Measurements from ENCODE around the gene IFI27. TPM values are rescaled to one million over a fixed set of nuclear protein-coding genes. Genes with fewer than 3 reads are reported as not detected.

The IFI27 gene
- total RNA-seq, 1 donor from 2014 or later, result 209 TPM

DNA sequence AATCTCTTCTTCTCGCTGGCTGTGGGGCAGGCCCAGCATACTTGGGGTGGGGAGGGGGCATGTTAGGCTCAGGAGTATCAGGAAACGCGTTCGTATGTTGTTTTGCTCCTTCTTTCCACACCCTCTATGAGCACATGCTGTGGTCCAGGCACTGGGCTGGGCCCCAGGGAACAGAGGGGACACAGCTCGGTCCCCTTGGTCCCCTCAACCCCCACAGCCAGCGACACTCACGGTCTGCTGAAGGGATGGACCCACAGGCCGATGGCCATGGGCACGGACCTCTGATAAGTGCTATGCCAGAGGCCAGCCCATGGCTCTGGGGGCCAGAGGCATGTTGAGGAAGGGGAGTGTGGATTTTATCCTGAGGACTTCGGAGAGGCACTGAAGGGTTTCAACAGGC lies 6.2 kb downstream of the IFI27 start:
- no peak overlapping the region for H3K27ac ChIP-seq
- no peak for TF ChIP-seq CTCF (IDR thresholded peaks at IDR 0.05)
- no peaks in the 10 kb centered on the region for H3K27me3 ChIP-seq
- no peaks in the 10 kb centered on the region for H3K4me1 ChIP-seq
- no peak for DNase-seq (ENCODE audit: low spot score in 2 of 2)
- no peaks in the 10 kb centered on the region for H3K36me3 ChIP-seq
- intact Hi-C loops (cut with DNase I), result no loop called here
- H3K9me3 ChIP-seq, result peaks cover 8 to 12% of the 10 kb centered on the region in 2 donors
- H3K4me3 ChIP-seq, result no peak overlapping the region

- no peak for DNase-seq (ENCODE audit: low spot score in 2 of 2)
- no peaks in the 10 kb centered on the region for H3K27me3 ChIP-seq
Observed at GRCh38 chr14:94117856-94118255, 7.3 kb downstream of the IFI27 start.

DNA sequence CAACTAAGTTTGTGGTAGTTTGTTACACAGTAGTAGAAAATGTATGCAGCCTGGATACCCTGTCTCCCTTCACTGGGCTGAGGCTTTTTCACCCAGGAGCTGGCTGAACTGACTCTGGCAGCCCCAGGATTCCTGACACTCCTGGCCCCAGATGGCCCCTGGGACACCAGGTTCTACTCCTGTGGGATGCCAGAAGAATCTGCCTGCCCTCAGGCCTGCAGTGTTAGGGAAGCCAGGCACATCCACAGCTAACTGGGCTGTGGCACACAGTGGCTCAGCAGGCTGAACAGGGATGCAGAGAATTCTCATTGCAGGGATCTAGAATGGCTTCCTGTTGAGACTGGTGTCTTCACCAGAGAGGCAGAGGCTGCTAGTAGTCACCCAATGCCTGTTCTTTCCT lies 8.5 kb downstream of the IFI27 start:
- Histone ChIP-seq H3K4me1 (no peaks in the 10 kb centered on the region), H3K27ac (no peak overlapping the region), H3K36me3 (no peaks in the 10 kb centered on the region), H3K27me3 (no peaks in the 10 kb centered on the region), H3K9me3 (peaks cover 8 to 12% of the 10 kb centered on the region in 2 donors), H3K4me3 (no peak overlapping the region)
- no peak for DNase-seq (ENCODE audit: low spot score in 2 of 2)
- TF ChIP-seq CTCF (IDR thresholded peaks at IDR 0.05), result no peak
- intact Hi-C loops (cut with DNase I), result no loop called here

More at GRCh38 chr14:94117856-94118255, 7.3 kb downstream of the IFI27 start:
- Histone ChIP-seq H3K27ac (no peak overlapping the region), H3K9me3 (peaks cover 8 to 12% of the 10 kb centered on the region in 2 donors), H3K36me3 (no peaks in the 10 kb centered on the region), H3K4me1 (no peaks in the 10 kb centered on the region), H3K4me3 (no peak overlapping the region)
- intact Hi-C loops (cut with DNase I), result no loop called here
- no peak for TF ChIP-seq CTCF (IDR thresholded peaks at IDR 0.05)

- intact Hi-C loops (cut with DNase I), result no loop called here
- TF ChIP-seq CTCF (IDR thresholded peaks at IDR 0.05), result no peak
- Histone ChIP-seq H3K27me3 (no peaks in the 10 kb centered on the region), H3K36me3 (no peaks in the 10 kb centered on the region), H3K9me3 (peaks cover 8 to 12% of the 10 kb centered on the region in 2 donors), H3K4me3 (no peak overlapping the region), H3K27ac (no peak overlapping the region), H3K4me1 (no peaks in the 10 kb centered on the region)
- DNase-seq (ENCODE audit: low spot score in 2 of 2), result peak in 1 of 2 donors; percentile 33
Observed at GRCh38 chr14:94120667-94121340, 10.3 kb downstream of the IFI27 start.

GRCh38 chr14:94121485-94121884 lies 10.9 kb downstream of the IFI27 start:
- Histone ChIP-seq H3K9me3 (peaks cover 8 to 12% of the 10 kb centered on the region in 2 donors), H3K27me3 (no peaks in the 10 kb centered on the region), H3K36me3 (no peaks in the 10 kb centered on the region), H3K27ac (peak overlapping the region in 1 of 2 donors; percentile 37), H3K4me1 (no peaks in the 10 kb centered on the region), H3K4me3 (no peak overlapping the region)
- no peak for TF ChIP-seq CTCF (IDR thresholded peaks at IDR 0.05)
- intact Hi-C loops (cut with DNase I), result no loop called here
- peak in 1 of 2 donors; percentile 37 for DNase-seq (ENCODE audit: low spot score in 2 of 2)
